ENCODE data around the gene S100B.

- TF ChIP-seq POLR2A (IDR thresholded peaks at IDR 0.05; ENCODE audit: low read length) (no peak), GATA1 (IDR thresholded peaks at IDR 0.05; ENCODE audit: low read depth, low read length) (no peak)
Observed at GRCh38 chr21:46610018-46610701, 5.3 kb upstream of the S100B start.

Measured in erythroblast (primary cell).